Stimulated activated CD8-positive, alpha-beta memory T cell treated with anti-CD3 and anti-CD28 coated beads, Interleukin-4, amount 100 ng/mL, for 1 hour (primary cell): ENCODE results near the gene SLC2A10.

Source experiments
- DNase-seq, 2 donors: peaks; one replicate each; pipeline ENCODE4 v3.0.0-alpha.2; 2020; ENCODE audit warnings: low read depth in 2 of 2, low spot score in 1 of 2

The SLC2A10 gene

DNA sequence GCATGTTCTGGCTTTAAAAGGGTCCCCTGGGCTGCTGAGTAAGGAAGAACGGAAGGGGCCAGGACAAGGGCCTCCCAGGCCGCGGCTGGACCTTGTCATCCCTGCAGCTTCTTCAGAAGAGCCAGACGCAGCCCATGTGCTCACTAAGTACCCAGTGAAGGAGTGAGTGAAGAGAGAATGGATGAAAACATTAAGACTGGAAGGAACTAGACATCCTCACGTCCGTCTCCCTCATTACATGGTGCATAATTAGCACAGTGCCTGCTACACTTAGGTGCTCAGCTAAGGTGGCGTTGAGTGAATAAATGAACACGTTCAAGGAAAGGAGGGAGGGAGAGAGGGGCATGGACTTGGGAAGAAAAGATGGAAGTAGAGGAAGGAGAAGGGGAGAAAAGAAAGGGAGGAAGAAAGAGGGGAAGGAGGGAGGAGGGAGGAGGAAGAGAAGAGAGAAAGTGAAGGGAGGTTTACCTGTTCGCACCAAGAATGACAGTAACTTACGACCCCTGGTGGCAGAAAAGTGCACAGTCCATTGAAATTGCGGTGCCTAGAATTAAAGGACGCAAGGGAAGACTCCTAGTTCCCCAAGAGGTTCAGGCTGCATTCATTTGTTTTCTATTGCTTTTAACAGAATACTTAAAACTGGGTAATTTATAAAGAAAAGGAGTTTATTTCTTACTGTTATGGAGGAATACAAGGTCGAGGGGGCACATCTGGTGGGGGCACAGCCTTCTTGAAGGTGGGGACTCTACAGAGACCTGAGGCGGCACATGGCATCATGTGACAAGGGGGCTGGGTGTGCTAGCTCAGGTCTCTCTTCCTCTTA is 28.2 kb upstream of the SLC2A10 start:
- peak; percentile 32 to 41 for DNase-seq

DNA sequence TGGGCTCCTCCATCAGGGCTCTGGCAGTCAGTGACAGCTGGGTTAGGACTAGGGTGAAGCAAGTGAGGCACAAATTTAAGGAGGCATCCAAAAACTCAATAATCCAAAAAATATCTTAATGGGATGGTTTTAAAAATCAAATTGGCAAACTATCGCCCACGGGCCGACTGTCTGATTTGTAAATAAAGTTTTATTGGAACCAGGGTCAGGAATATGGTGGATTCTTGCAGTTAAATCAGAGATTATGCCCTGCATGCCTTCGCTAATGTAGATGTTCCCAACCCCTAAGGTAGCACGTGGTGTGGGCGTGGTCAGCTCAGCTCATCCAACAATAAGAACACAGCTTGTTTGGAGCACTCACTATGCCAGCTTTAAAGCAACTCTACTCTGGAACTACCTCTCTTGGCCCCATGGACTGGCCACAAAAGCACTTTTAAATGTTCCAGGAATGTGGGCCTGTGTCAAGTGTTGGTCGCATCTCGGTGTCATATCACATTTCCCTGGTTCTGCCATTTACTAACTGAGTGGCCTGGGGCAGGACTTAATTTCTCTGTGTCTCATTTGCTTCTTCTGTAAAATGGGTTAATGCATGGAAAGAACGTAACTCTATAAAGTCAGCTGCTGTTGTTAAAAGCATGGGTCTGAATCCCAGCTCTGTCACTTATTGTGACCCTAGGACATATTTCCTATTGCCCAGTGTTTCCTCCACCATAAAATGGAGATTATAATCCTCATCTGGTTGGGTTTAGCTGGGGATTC is 27.2 kb upstream of the SLC2A10 start:
- no peak for DNase-seq

DNA sequence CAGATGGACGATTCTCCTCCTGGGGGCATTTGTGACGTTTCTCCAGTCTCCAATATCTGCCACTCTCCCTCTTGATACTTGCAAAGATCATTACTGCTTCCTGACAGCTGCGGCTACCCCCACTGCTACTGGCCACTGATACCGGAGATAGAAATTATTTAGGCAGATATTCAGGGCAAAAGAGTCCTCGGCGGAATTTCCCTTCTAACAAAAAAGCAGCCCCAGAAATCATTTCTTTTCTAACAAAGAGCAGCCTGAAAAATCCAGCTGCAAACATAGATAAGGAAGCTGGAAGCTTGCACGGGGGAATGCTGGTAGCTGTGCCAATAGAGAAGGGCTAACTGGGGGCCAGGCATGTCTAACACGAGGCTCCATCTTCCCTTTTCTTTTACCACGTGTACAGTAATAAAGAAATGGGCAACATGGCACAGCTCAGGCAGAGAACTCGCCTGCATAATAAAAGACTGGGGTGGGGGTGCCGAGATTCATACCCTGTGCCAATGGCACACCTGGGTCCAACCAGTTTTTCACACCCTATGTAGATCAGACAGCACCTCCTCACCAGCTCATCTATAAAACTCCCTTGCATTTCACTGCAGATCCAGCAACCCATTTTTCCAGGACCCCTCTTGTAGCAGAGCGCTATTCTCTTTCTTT is 26.3 kb upstream of the SLC2A10 start:
- DNase-seq: no peak

DNA sequence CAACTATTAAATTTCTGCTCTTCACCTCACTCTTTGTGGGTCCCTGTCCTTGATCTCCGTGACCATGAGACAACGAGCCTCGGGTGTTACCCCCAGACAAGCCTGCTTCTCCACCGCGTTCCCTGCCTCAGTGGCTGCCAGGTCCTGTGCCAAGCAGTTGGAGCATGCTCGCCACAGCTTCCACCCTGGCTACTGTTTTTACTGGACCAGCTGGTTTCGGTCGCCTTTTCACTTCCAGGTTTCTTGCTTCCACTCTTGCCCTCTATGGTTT is 25.8 kb upstream of the SLC2A10 start:
- DNase-seq: no peak

DNA sequence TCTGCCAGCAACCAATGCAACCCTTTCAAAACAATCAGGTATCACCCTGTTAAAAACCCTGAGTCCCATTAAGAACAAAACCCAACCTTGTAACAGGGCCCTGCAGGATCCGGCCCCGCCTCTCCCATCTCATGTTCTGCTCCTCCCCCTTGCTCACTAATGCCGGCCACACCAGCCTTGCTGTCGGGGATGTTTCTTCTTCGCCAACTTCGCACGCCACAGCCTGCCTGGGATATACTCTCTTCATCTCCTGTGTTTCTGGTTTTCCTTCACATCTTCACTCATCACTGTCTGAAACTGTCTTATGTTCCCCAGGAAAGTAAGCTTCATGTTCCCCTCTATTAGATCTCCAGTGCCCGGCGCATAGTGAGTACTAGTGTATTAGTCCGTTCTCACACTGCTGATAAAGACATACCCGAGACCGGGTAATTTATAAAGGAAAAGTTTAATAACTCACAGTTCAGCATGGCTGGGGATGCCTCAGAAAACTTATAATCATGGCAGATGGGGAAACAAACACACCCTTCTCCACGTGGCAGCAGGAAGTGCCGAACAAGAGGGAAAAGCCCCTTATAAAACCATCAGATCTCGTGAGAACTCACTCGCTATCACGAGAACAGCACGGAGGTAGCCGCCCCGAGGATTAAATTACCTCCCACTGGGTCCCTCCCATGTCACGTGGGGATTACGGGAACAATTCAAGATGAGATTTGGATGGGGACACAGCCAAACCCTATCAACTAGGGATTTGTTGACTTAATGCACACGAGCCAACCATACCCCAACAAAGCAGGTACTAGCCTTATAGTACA is 25.3 kb upstream of the SLC2A10 start:
- no peak for DNase-seq

DNA sequence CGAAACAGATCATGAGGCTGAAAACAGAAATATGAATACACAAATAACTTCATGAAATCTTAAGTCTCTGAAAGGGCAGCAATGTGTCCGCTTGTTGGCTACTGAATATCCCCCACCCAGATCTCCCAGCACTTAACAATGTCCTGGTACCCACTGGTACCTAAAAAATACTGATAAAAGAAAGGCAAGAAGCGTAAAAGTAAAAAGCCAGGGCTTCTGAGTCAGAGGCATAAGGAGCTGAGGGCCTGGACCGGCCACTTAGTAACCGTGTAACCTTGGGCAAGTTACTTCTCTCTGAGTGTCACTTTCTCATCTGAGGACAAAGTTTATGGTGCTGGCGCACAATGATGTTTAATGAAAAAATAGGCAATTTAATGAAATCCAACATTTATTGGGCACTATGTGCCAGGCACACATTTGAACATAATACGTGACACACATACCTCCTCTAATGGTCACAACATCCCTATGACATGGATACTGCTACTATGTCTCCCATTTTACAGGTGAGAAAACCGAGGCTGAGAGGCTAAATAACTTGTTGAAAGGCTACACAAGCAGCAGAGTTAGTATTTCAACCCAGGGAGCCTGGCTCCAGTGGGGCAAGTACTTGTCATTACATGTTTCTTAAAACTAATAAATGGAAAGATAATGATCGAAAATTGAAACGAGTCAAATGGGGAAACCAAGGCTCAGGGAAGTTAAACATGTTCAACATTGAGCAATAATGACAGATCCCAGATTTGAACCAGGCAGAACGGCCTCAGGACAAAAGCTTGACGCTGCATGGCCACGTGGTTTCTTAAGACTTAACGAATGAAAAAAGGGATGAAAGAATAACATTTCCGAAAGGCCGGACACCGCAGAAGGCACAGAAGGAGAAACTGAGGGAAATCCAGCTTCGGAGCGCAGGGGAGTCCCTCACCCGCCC is 21.0 kb upstream of the SLC2A10 start:
- DNase-seq: no peak

DNA sequence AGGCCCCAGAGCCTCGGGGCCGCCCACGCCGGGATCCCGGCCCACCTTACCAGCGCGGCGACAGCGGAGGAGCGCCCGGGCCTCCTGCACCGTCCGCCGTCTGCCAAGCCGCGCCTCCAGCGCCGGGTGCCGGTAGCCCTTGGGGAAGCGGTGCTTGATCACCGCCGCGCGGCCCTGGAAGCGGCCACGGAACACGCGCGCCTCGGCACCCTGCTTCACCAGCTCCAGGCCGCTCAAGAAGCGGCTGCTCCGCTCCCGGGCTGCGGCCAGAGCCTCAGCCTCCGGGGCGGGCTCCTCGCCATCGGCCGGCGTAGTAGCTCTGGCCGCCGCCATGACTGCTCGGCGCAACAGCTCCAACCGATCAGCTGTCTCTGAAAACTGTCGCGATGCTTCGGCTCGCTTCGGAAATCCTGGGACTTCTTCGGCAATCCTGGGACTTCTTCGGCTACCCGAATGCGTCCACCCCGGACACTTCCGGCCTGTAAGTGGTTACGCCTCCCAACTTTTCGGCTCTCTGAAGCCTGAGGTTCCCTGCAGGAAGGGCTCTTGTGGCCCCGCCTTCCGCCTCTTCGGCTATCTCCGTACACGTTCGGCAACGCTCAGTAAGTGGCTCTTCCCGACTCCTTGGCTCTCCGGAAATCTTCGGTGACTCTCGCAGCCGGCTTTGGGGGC is 20.2 kb upstream of the SLC2A10 start, which contains the start of gene TP53RK:
TP53RK (minus strand) TSS at position 363 of the 672 bp plus-strand sequence; CDS start at position 333, 30 bp downstream.
- peak; percentile 81 to 87 for DNase-seq

DNA sequence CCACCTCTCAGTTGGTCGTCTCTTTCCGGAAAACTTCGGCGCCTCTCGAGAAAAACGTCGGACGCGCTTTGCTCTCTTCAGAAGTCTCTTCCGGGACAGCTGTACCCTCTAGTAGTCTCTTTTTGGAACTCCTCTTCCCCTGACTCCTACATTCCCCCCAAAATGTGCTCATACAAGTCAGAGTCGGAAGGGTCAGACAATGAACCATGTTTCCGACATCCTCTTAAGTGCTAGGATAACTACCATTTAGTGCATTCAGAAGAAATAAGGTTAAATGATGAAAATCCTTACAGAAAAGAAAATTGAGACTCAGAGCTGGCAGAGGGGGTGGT is 19.7 kb upstream of the SLC2A10 start:
- DNase-seq: no peak

DNA sequence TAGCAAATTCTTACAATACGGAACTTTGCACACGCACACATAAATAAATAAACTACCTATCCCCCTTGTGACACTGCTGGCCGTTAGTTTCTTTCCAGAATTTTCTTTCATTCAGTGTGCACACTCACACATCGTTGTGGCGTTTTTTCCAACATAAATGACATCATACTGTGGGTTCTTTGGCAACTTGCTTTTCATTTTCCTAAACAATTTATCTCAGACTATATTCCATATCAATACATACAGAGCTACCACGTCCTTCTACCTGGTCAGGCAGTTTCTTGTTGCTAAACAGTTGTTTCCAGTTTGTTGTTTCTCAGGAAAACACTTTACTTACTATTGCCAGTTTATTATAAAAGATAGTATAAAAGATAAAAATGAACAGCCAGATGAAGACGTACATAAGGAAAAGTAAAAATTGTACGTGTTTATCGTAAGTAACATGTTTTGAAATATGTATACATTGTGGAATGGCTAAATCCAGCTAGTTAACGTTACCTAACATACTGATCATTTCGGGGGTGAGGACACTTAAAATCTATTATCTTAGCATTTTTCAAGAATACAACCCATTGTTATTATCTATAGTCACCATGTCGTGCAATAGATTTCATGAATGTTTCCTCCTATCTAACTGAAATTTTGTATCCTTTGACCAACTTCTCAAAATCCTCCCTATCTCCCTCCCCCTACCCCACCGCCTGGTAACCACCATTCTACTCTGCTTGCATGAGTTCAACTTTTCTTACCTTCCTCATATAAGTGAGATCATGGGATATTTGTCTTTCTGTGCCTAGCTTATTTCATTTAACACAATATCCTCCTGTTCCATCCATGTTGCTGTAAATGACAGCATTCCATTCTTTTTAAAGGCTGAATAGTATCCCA is 19.0 kb upstream of the SLC2A10 start:
- no peak for DNase-seq

DNA sequence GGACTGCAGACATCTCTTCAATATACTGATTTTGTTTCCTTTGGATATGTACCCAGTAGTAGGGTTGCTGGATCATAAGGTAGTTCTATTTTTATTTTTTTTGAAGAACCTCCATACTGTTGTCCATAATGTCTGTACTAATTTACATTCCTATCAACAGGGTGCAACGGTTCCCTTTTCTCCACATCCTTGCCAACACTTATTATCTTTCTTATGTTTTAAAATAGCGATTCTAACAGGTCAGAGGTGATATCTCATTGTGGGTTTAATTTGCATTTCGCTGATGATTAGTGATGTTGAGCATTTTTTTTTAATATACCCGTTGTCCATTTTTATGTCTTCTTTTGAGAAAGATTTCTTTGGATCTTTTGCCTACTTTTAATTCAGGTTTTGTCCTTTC is 18.3 kb upstream of the SLC2A10 start:
- no peak for DNase-seq

DNA sequence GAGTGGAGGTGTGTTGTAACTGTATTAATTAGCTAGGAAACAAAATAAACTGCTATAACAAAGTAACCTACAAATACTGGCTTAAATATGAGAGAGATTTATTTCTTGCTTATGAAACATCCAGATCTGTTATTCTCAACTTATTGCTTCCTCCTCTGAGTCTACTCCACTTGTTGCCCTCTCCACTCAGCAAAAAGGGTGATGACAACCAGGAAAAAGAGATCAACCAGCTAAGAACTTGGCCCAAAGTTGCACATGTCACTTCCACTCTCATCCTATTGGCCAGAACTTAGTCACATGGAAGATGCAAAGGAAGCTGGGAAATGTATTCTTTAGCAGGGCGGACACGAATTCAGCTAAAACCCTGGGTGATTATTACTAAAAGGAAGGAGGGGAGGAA is 15.0 kb upstream of the SLC2A10 start:
- DNase-seq: no peak

DNA sequence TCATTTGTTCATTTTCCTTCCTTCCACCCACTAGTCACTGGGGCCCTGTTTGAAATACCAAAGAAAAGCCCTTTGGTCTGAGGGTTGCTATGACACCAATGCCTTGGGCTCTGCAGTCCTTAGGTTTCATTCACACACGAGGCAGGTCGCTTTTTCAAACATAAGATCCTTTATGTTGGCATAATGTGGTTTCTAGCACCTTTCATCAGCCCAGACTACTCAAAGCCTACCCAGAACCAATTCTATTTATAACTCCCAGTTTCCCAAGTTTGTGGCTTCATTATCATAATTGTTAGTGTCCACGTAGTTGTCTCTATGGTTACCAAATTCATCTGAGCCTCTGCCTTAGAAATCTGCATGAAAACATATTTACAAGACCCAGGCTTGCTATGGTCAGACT is 13.6 kb upstream of the SLC2A10 start:
- DNase-seq: no peak

DNA sequence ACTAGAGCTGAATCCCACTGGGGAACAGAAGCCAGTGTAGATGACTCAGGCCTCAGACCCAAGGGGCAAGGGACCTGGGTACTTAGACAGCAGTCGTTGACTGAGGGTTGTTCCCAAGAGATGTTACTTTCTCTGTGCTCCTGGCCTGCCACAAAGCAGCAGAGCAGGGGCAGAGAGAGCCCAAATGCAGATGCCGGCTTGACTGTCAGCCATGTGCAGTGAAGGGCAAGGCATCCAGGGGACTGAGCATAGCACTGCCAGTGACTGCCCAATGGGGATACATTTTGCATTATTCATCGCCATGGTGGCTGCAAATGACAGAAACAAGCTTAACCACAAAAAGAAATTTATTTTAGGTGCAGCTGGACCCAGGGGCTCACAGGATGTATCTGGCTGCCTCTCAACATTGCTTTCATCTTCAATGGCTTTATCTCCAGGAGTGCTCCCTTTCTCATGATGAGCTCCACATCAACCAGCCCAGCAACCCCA is 12.6 kb upstream of the SLC2A10 start:
- DNase-seq: no peak

DNA sequence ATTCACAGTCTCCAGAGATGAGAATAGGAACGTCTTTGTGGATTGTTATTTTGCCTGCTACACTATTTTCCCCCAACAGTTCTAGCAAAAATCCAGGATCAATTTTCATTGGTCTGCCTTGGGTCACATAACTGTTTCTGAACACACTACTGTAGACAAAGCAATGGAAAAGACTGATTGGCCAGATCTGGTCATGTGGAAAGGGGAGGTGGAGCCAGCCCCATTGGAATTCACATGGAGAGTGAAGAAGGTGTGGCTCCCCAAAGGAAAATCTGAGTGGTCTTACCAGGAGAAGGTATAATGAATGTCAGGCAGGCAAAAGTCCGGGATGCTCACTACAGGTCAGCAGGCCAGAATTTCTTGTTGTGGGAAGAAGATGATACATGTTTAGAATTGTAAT is 10.7 kb upstream of the SLC2A10 start:
- DNase-seq: no peak

DNA sequence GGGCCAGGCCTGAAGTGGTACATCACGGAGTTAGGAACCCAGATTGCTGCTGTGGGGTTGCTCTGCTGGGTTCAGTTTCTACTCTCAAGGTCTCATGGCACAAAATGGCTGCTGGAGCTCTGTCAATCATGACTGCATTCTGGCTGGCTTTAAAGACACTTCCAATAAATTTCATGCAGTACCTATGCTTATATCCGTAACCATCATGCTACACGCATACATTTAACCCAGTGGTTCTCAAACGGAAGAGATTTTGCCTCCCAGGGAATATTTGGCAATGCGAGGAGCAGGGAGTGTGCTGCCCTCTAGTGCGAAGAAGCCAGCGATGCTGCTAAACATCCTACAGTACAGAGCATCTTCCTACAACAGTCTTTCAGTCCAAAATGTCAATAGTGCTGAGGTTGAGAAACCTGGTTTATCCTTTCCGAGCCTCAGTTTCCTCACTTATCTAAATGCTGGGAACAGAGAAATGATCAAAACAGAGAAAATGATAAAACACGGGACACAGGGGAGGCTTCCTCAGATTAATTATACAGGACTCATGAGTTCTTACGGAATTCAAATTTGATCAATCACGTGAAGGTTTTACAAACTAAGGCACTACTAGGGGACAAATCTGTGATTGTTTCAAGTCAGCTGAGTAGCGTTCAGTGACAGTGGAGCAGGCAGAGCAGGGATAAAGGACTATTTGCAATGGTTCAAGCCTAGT is 9.6 kb upstream of the SLC2A10 start:
- DNase-seq: no peak

DNA sequence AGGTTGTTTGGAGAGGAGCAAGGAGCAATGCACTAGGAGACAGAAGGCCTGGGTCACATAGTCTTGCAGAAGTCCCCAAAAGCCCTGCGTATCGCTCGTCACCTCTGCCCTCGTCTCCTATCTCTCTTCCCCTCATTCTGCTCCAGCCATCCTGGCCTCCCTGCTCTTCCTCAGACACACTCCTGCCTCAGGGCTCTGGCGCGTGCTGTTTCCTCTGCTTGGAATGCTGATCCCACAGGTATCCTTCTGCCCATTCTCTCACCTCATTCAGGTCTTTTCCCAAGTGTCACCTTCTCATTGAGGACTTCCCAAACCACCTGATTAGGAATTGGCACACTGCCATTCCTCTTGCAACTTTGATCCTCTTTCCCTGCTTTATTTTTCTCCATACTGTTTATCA is 9.0 kb upstream of the SLC2A10 start:
- no peak for DNase-seq

DNA sequence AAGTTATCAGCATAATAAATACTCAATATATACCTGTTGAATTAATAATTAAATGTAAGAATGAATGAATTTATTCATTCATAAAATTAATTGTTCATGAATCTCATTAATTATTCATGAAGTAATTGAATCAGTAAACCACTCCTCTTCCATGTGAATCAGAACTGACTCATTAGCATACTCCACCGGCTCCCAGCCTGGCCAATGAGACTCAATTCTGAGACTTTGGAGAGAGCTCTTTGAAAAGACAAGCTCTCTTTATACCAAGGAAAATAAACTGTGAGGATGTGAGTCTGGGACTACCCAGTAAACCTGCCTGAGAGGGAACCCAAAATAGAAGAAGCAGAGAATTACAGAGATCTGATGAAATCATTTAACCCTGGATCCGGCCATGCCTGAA is 8.4 kb upstream of the SLC2A10 start:
- no peak for DNase-seq

DNA sequence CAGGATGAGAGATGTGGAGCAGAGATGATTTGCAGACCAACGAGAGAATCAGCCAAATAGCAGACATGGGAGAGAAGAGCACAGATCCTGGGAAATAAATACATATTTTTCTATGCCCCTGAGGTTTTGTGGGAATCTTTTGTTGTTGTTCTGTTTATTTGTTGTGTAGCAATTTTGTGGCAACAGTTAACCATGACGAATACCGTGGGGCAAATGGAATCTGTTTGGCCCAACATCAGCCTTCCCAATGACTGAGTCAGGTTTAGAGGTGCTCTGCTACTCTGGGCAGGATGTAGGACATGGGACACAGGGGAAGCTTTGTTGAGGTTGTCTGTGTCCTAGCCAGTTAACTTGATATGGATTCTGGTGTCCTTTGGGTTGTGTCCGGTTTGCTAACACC is 7.9 kb upstream of the SLC2A10 start:
- DNase-seq: no peak
